ENCODE results near the gene NEUROD6. TPM values are rescaled to one million over a fixed set of nuclear protein-coding genes. Genes with fewer than 3 reads are reported as not detected.

NEUROD6 gene
- total and polyA plus RNA-seq, 3 donors from 2014 or later: not detected

DNA sequence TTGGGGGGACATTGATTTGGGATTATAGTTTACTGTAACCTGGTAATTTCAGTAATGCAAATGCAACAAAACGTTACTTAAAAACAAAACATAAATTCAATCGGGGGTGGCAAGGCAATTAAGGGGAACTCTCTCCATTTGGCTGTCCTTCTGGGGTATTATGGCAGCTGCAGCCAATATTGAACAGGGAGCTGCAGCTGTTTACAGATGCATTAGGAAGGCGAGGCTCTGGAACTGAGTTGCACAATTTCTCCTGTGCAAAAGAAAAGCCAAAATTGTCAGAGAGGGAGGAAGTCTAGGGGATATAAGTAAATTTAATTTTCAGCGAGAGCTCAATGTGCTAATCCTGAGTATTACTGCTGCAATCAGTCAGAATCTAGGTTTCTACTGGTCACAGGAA is 36.1 kb downstream of the NEUROD6 start:
- Histone ChIP-seq H3K9me3 (no peaks in the 10 kb centered on the region), H3K4me3 (no peak overlapping the region), H3K27me3 (no peaks in the 10 kb centered on the region), H3K4me1 (no peaks in the 10 kb centered on the region), H3K36me3 (ENCODE audit: low read depth, missing control alignments) (no peaks in the 10 kb centered on the region), H3K27ac (no peak overlapping the region)
- TF ChIP-seq POLR2A (IDR thresholded peaks at IDR 0.05): no peak
- intact Hi-C loops (cut with DNase I; ENCODE audit: low total_unique reads): no loop called here
- 43 to 51% methylated on average over 4 of the region's 4 CpGs for WGBS, 2 donors
- no peak for DNase-seq

DNA sequence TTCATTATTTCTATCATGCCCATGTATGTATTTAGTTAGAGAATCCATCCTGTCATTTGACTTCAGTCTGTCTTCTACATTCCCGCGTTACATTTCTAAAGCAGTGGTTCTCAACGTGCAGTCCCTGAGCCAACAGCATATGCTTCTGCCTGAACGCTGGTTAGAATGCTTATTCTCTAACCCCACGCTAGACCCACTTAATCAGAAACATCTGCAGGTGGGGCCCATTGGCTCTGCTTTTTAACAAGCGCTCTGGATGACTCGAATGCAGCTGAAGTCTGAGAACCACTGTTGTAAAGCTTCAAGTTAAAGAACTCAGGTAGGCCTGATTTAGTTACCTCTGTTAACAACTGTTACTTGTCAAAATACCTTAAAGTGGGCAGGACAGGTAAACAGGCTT is 38.2 kb downstream of the NEUROD6 start:
- no peak overlapping the region for H3K27ac ChIP-seq
- H3K27me3 ChIP-seq: no peaks in the 10 kb centered on the region
- TF ChIP-seq, protein P1, sequence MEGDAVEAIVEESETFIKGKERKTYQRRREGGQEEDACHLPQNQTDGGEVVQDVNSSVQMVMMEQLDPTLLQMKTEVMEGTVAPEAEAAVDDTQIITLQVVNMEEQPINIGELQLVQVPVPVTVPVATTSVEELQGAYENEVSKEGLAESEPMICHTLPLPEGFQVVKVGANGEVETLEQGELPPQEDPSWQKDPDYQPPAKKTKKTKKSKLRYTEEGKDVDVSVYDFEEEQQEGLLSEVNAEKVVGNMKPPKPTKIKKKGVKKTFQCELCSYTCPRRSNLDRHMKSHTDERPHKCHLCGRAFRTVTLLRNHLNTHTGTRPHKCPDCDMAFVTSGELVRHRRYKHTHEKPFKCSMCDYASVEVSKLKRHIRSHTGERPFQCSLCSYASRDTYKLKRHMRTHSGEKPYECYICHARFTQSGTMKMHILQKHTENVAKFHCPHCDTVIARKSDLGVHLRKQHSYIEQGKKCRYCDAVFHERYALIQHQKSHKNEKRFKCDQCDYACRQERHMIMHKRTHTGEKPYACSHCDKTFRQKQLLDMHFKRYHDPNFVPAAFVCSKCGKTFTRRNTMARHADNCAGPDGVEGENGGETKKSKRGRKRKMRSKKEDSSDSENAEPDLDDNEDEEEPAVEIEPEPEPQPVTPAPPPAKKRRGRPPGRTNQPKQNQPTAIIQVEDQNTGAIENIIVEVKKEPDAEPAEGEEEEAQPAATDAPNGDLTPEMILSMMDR (IDR thresholded peaks at IDR 0.05): no peak
- TF ChIP-seq POLR2A (IDR thresholded peaks at IDR 0.05): no peak
- intact Hi-C loops (cut with DNase I; ENCODE audit: low total_unique reads): no loop called here
- H3K9me3 ChIP-seq: no peaks in the 10 kb centered on the region
- no peaks in the 10 kb centered on the region for H3K4me1 ChIP-seq
- no peaks in the 10 kb centered on the region for H3K36me3 ChIP-seq (ENCODE audit: low read depth, missing control alignments)
- H3K4me3 ChIP-seq: no peak overlapping the region
- WGBS, 2 donors: 53 to 63% methylated on average over 7 of the region's 7 CpGs
- no peak for DNase-seq

DNA sequence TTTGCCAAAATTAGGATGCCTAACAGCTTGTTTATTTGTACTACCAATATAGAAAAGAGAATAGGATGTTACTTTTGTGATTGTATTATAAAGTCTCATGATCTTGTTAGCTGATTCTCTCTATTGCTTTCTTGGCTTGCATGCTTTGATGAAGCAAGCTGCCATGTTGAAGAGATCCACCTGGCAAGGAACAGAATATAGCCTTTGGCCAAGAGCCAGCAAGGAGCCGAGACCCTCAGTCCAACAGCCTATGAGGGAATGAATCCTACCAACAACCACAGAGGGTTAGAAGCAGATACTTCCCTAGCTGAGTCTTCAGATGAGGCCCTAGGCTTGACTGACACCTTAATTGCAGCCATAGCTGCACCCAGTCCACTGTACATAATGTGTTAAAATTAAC is 41.2 kb downstream of the NEUROD6 start:
- Histone ChIP-seq H3K4me1 (no peaks in the 10 kb centered on the region), H3K27me3 (no peaks in the 10 kb centered on the region), H3K27ac (no peak overlapping the region), H3K4me3 (no peak overlapping the region), H3K9me3 (no peaks in the 10 kb centered on the region), H3K36me3 (ENCODE audit: low read depth, missing control alignments) (no peaks in the 10 kb centered on the region)
- intact Hi-C loops (cut with DNase I; ENCODE audit: low total_unique reads): no loop called here
- no peak for DNase-seq
- no peak for TF ChIP-seq POLR2A (IDR thresholded peaks at IDR 0.05)
- TF ChIP-seq, protein P1 (IDR thresholded peaks at IDR 0.05): no peak
- WGBS, 2 donors: 45 to 60% methylated on average over 1 of the region's 1 CpG

DNA sequence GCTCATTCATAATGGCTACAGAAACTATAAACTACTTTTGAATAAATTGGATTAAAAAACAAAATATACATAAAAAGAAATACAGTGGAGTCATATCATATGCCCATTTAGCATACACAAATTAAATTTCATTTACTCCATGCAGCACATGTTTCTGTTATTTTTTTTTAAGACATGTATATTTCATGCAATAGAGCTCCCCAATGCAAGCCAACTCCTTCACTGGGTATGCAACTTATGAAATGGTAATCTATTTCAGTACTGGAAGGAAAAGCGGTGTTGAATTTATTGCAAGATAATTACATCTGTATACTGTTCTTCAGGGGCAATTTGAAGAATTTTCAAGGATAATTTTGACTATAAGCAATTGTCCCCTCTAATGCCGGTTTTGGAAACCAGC is 49.9 kb downstream of the NEUROD6 start:
- Histone ChIP-seq H3K36me3 (ENCODE audit: low read depth, missing control alignments) (no peaks in the 10 kb centered on the region), H3K4me1 (no peaks in the 10 kb centered on the region), H3K27ac (no peak overlapping the region), H3K4me3 (no peak overlapping the region), H3K27me3 (no peaks in the 10 kb centered on the region), H3K9me3 (no peaks in the 10 kb centered on the region)
- DNase-seq: no peak
- intact Hi-C loops (cut with DNase I; ENCODE audit: low total_unique reads): no loop called here
- no peak for TF ChIP-seq POLR2A (IDR thresholded peaks at IDR 0.05)
- TF ChIP-seq, protein P1 (IDR thresholded peaks at IDR 0.05): no peak
- WGBS, 2 donors: 40 to 74% methylated on average over 2 of the region's 2 CpGs

Small RNA genes within 50 kb of the gene (small RNA-seq; reads per million reads assigned to genes)
- gene AC006380.1: 0 reads per million in 2 donors

Other genes starting within 250 kb of the NEUROD6 start
- gene ITPRID1, start 173.4 kb upstream of the NEUROD6 start, total RNA-seq: 1 to 10 TPM; 1.6 to 2.3 TPM
- 2.1 TPM for gene ITPRID1, start 173.4 kb upstream of the NEUROD6 start, polyA plus RNA-seq (ENCODE audit: insufficient read depth, low read depth, low replicate concordance)

Measured in testis (tissue), 3 donors.